Measurements from ENCODE around the gene CDC42BPA. TPM values are rescaled to one million over a fixed set of nuclear protein-coding genes. Genes with fewer than 3 reads are reported as not detected.
A peak's percentile ranks its signal among the peaks of the same experiment; 100 is the strongest.

The CDC42BPA gene
- total RNA-seq, 1 donor from 2014 or later, result 61.6 TPM

- H3K4me3 Mint-ChIP-seq (ENCODE audit: unreplicated experiment), result no peak overlapping the region
- DNase-seq (ENCODE audit: low spot score), result no peak
- peaks cover 9% of the 10 kb centered on the region for H3K36me3 Mint-ChIP-seq (ENCODE audit: low read depth)
- no peaks in the 10 kb centered on the region for H3K27me3 Mint-ChIP-seq (ENCODE audit: low read depth)
- no peak overlapping the region for H3K27ac Mint-ChIP-seq (ENCODE audit: unreplicated experiment)
- no peak for TF ChIP-seq CTCF (IDR thresholded peaks at IDR 0.05)
- peaks cover 22% of the 10 kb centered on the region for H3K4me1 Mint-ChIP-seq (ENCODE audit: low read depth)
- no peaks in the 10 kb centered on the region for H3K9me3 Mint-ChIP-seq (ENCODE audit: low read depth)
Observed at GRCh38 chr1:227213426-227213825, 104.9 kb downstream of the CDC42BPA start.

- H3K27me3 Mint-ChIP-seq (ENCODE audit: low read depth), result no peaks in the 10 kb centered on the region
- H3K36me3 Mint-ChIP-seq (ENCODE audit: low read depth), result peaks cover 4% of the 10 kb centered on the region
- peaks cover 19% of the 10 kb centered on the region for H3K4me1 Mint-ChIP-seq (ENCODE audit: low read depth)
- no peak overlapping the region for H3K4me3 Mint-ChIP-seq (ENCODE audit: unreplicated experiment)
- DNase-seq (ENCODE audit: low spot score), result no peak
- H3K9me3 Mint-ChIP-seq (ENCODE audit: low read depth), result no peaks in the 10 kb centered on the region
- TF ChIP-seq CTCF (IDR thresholded peaks at IDR 0.05), result no peak
- H3K27ac Mint-ChIP-seq (ENCODE audit: unreplicated experiment), result no peak overlapping the region
Observed at GRCh38 chr1:227212164-227212563, 106.1 kb downstream of the CDC42BPA start.

- H3K4me3 Mint-ChIP-seq (ENCODE audit: unreplicated experiment), result no peak overlapping the region
- H3K36me3 Mint-ChIP-seq (ENCODE audit: low read depth), result peaks cover 4% of the 10 kb centered on the region
- H3K27me3 Mint-ChIP-seq (ENCODE audit: low read depth), result no peaks in the 10 kb centered on the region
- H3K9me3 Mint-ChIP-seq (ENCODE audit: low read depth), result no peaks in the 10 kb centered on the region
- H3K4me1 Mint-ChIP-seq (ENCODE audit: low read depth), result peaks cover 10% of the 10 kb centered on the region
- DNase-seq (ENCODE audit: low spot score), result no peak
- H3K27ac Mint-ChIP-seq (ENCODE audit: unreplicated experiment), result no peak overlapping the region
- TF ChIP-seq CTCF (IDR thresholded peaks at IDR 0.05), result no peak
Observed at GRCh38 chr1:227210604-227211003, 107.7 kb downstream of the CDC42BPA start.

GRCh38 chr1:227197064-227197463 lies 121.2 kb downstream of the CDC42BPA start:
- H3K9me3 Mint-ChIP-seq (ENCODE audit: low read depth), result no peaks in the 10 kb centered on the region
- no peak for DNase-seq (ENCODE audit: low spot score)
- no peaks in the 10 kb centered on the region for H3K27me3 Mint-ChIP-seq (ENCODE audit: low read depth)
- no peaks in the 10 kb centered on the region for H3K36me3 Mint-ChIP-seq (ENCODE audit: low read depth)
- no peak overlapping the region for H3K4me3 Mint-ChIP-seq (ENCODE audit: unreplicated experiment)
- no peak overlapping the region for H3K27ac Mint-ChIP-seq (ENCODE audit: unreplicated experiment)
- H3K4me1 Mint-ChIP-seq (ENCODE audit: low read depth), result peaks cover 5% of the 10 kb centered on the region
- TF ChIP-seq CTCF (IDR thresholded peaks at IDR 0.05), result no peak

- DNase-seq (ENCODE audit: low spot score), result no peak
- no peaks in the 10 kb centered on the region for H3K9me3 Mint-ChIP-seq (ENCODE audit: low read depth)
- H3K4me1 Mint-ChIP-seq (ENCODE audit: low read depth), result peaks cover 17% of the 10 kb centered on the region
- peak overlapping the region; percentile 73 for H3K27ac Mint-ChIP-seq (ENCODE audit: unreplicated experiment)
- no peak for TF ChIP-seq CTCF (IDR thresholded peaks at IDR 0.05)
- peaks cover 3% of the 10 kb centered on the region for H3K36me3 Mint-ChIP-seq (ENCODE audit: low read depth)
- no peaks in the 10 kb centered on the region for H3K27me3 Mint-ChIP-seq (ENCODE audit: low read depth)
- no peak overlapping the region for H3K4me3 Mint-ChIP-seq (ENCODE audit: unreplicated experiment)
Observed at GRCh38 chr1:227192163-227192562, 126.1 kb downstream of the CDC42BPA start.

Measured in chondrocyte (in vitro differentiated cells).